ENCODE results near the gene CORO1C. TPM values are rescaled to one million over a fixed set of nuclear protein-coding genes. Genes with fewer than 3 reads are reported as not detected.
A peak's percentile ranks its signal among the peaks of the same experiment; 100 is the strongest.
"Not testable (repeated sequence)": the region's sequence is repeated elsewhere in the genome, so short reads cannot be mapped to it uniquely, and the experiment has no call there.

Gene CORO1C
- polyA plus RNA-seq, 4 donors: 52.9 to 65.9 (median 61.8) TPM

DNA sequence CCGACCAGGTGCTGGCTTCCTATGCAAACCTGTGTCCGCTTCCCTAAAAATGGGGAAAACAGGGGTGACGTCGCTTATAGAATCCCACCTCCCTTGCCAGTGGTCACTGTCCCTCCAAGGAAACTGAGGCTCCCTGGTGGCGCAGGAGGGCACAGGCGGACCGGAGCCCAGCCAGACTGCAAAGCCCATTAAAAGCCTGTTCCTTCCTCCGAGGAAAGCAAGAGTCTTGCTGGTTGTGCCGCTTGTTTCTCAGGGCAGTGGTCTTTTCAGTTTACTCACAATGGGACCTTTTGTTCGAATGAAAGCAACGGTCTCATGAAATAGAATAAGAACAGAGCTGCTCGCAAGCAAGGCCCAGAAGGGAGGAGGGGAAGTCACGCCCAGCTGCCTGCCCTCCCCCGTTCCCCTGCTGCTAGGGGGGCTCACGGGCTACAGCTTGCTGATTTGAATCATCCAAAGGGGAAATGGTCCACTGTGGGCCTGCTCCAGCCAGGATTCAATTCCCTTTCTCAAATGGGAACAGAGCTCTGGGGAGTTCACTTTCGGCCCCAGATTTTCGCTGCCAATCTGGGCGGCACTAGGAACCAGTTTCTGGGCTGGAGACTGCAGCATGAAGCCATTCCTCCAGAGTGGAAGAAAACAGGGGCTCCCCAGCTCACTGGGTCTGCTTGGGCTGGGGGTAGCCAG, 93.0 kb downstream of the CORO1C start:
- DNase-seq (ENCODE audit: low read depth in 4 of 4, low spot score in 2 of 4): peak in 2 of 4 donors; percentile 23 to 46

GRCh38 chr12:108637222-108637971, 93.9 kb downstream of the CORO1C start:
- DNase-seq (ENCODE audit: low read depth in 4 of 4, low spot score in 2 of 4): no peak

GRCh38 chr12:108635997-108636808, 95.1 kb downstream of the CORO1C start:
- DNase-seq (ENCODE audit: low read depth in 4 of 4, low spot score in 2 of 4): no peak

GRCh38 chr12:108635201-108635996, 95.9 kb downstream of the CORO1C start:
- DNase-seq (ENCODE audit: low read depth in 4 of 4, low spot score in 2 of 4): no peak

DNA sequence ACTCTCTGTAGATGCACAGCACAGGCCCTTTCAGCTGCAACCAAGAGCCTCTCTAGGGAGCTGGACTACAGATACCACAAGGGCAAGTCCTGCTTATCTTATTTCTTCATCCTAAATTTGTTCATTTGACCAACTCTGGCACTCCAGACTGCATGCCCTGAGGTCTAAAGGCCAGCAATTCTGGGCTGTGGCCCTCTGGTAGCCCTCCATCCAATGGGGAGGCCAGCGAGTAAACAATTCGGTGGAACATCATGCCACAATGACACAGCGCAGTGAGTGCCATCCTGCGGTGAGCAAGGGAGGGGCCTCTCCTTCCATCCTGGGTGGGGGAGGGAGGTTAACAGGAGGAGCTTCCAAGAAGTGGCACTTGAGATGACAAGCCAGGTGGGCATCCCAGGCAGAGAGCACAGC, 97.0 kb downstream of the CORO1C start:
- DNase-seq (ENCODE audit: low read depth in 4 of 4, low spot score in 2 of 4): no peak

GRCh38 chr12:108633534-108634248, 97.6 kb downstream of the CORO1C start, which contains the start of gene SELPLG:
Gene SELPLG, minus strand, starts transcription at chr12:108633894. Its CDS starts 9,587 bp downstream, at chr12:108624307.
- DNase-seq (ENCODE audit: low read depth in 4 of 4, low spot score in 2 of 4): no peak

GRCh38 chr12:108633081-108633533, 98.2 kb downstream of the CORO1C start:
- DNase-seq (ENCODE audit: low read depth in 4 of 4, low spot score in 2 of 4): no peak

- not testable (repeated sequence) for DNase-seq (ENCODE audit: low read depth in 4 of 4, low spot score in 2 of 4)
Measured at GRCh38 chr12:108631261-108631660, 100.1 kb downstream of the CORO1C start.

DNA sequence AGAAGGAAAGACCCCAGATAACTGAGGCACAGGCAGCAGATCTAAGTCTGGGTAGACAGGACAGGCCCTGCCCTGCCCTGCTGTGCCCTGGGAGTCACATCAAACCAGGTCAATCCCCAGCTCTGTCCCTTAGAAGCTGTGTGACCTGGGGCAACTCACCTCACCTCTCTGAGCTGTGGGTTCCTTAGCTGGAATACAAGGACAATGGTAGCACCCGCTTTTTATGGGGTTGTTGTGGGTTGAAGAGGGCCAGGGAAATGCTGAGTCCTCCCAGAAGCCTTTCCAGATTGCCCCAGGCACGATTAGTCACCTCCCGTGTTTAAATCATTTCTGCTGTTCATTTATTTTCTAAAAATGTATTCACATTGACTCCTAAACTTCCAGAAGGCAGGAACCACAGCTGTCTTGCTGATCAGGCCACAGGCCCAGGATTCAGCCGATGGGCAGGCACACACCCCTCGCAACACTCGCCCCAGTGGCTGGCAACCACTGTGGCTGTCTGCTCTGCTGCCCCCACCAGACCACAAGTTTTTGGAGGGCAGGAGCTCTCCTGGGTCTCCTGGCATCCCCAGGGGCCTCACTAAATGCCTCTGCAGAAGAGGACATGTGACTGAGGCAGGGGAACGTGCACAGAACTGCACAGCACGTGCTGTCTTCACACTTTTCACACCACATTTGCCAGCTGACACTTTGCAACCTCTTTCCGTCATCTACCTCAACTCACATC, 100.7 kb downstream of the CORO1C start:
- DNase-seq (ENCODE audit: low read depth in 4 of 4, low spot score in 2 of 4): no peak

DNA sequence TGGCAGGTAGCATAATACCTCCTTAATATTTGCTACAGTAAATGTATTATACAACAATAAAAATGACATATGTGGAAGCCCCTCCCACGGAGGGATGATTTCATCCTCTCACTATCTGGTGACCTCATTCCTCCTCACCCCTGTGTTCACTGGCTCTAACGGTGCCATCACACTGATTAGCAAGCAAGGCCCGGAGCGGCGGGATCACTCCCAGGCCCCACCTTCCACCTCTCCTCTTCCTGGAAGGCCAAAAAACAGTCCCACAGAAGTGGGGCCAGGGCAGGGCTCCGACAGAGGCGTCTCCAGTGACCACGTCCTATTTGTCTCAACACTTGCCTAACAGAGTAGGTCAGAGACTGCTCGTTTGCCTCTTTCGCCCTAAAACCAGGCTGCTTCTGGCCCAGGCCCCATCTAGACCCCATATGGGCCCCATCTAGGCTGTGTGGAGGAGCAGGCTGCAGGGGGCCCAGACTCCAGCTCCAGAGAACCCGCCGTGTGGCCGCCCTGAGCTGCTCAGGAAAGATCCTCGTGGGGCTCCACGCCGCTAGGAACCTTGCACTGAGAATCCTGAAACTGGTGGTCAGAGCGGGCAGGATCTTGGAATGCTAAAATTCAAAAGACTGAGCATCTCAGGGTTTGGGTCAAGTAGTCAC, 101.4 kb downstream of the CORO1C start:
- DNase-seq (ENCODE audit: low read depth in 4 of 4, low spot score in 2 of 4): no peak

- no peak for DNase-seq (ENCODE audit: low read depth in 4 of 4, low spot score in 2 of 4)
Measured at GRCh38 chr12:108629151-108629550, 102.2 kb downstream of the CORO1C start.

- no peak for DNase-seq (ENCODE audit: low read depth in 4 of 4, low spot score in 2 of 4)
Measured at GRCh38 chr12:108627134-108627920, 104.0 kb downstream of the CORO1C start.

DNA sequence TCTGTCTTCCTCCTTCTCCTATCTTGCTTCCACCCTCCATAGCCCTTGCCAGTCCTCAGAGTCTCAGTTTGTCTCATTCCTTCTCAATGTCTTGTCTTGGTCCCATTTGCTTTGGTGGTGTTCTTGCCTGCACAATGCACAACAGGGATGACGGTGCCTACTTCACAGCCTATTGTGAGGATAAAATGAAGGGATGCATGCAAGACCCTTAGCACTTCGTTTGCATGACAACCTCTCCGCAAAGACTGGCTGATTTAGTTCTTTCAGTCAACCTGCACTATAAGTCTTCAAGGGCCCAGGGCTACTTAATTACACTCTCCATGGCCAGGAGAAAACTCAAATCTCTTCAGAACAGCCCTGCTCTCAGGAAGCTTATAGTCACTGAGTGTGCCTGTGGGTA, 106.1 kb downstream of the CORO1C start:
- DNase-seq (ENCODE audit: low read depth in 4 of 4, low spot score in 2 of 4): no peak

DNA sequence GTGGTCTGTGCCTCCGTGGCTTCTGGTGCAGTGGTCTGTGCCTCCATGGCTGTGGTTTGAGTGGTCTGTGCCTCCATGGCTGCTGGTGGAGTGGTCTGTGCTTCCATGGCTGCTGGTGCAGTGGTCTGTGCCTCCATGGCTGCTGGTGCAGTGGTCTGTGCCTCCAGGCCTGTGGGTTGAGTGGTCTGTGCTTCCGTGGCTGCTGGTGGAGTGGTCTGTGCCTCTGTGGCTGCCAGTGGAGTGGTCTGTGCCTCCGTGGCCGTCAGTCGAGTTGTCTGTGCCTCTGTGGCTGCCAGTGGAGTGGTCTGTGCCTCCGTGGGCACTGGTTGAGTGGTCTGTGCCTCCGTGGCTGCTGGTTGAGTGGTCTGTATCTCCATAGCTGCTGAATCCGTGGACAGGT, 107.7 kb downstream of the CORO1C start:
- DNase-seq (ENCODE audit: low read depth in 4 of 4, low spot score in 2 of 4): no peak

DNA sequence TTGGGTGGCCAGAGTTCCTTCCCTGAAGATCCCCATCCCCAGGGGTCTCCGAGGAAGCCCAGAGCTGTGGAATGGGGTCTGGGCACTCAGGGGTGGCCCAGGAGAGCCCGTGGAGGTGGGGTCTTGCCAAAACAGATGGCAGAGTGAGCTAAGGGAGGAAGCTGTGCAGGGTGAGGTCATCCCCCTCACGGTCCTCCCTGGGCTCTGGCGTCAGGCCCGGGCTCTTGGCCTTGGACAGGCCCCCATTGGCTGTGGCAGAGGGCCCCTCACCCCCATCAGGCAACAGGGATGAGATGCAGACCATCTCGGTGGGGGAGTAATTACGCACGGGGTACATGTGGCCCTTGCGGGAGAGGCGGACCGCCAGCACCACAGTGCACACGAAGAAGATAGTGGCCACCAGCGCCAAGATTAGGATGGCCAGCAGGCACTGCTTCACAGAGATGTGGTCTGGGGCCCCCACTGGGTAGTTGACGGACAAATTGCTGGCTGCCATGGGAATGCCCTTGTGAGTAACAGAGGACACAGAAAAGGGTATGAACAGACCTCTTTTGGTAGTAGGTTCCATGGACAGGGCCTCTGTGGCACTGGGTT, 108.3 kb downstream of the CORO1C start:
- DNase-seq (ENCODE audit: low read depth in 4 of 4, low spot score in 2 of 4): no peak

- DNase-seq (ENCODE audit: low read depth in 4 of 4, low spot score in 2 of 4): no peak
Measured at GRCh38 chr12:108622421-108622820, 108.9 kb downstream of the CORO1C start.

- no peak for DNase-seq (ENCODE audit: low read depth in 4 of 4, low spot score in 2 of 4)
Measured at GRCh38 chr12:108621161-108621560, 110.2 kb downstream of the CORO1C start.

Data from left renal cortex interstitium (tissue), 4 donors.